ENCODE data around the gene MYLK3.
"Not testable (repeated sequence)": the region's sequence is repeated elsewhere in the genome, so short reads cannot be mapped to it uniquely, and the experiment has no call there.

Gene MYLK3

GRCh38 chr16:46700048-46700447 is 48.1 kb downstream of the MYLK3 start:
- H3K4me3 Mint-ChIP-seq, result no peak overlapping the region
- no peaks in the 10 kb centered on the region for H3K27me3 Mint-ChIP-seq (ENCODE audit: low read depth)
- no peak overlapping the region for H3K27ac Mint-ChIP-seq
- no peaks in the 10 kb centered on the region for H3K9me3 Mint-ChIP-seq
- H3K4me1 Mint-ChIP-seq (ENCODE audit: low read depth), result no peaks in the 10 kb centered on the region
- peaks cover 12% of the 10 kb centered on the region for H3K36me3 Mint-ChIP-seq (ENCODE audit: low read depth)

GRCh38 chr16:46696957-46697356 is 51.2 kb downstream of the MYLK3 start:
- Mint-ChIP-seq H3K9me3 (no peaks in the 10 kb centered on the region), H3K4me3 (no peak overlapping the region), H3K36me3 (ENCODE audit: low read depth) (peaks cover 15% of the 10 kb centered on the region), H3K4me1 (ENCODE audit: low read depth) (no peaks in the 10 kb centered on the region), H3K27me3 (ENCODE audit: low read depth) (no peaks in the 10 kb centered on the region), H3K27ac (no peak overlapping the region)

GRCh38 chr16:46695937-46696336 is 52.2 kb downstream of the MYLK3 start:
- peaks cover 9% of the 10 kb centered on the region for H3K4me1 Mint-ChIP-seq (ENCODE audit: low read depth)
- no peaks in the 10 kb centered on the region for H3K9me3 Mint-ChIP-seq
- no peak overlapping the region for H3K27ac Mint-ChIP-seq
- no peak overlapping the region for H3K4me3 Mint-ChIP-seq
- H3K36me3 Mint-ChIP-seq (ENCODE audit: low read depth), result peaks cover 18% of the 10 kb centered on the region
- H3K27me3 Mint-ChIP-seq (ENCODE audit: low read depth), result no peaks in the 10 kb centered on the region

GRCh38 chr16:46693598-46693997 is 54.5 kb downstream of the MYLK3 start:
- Mint-ChIP-seq H3K27me3 (ENCODE audit: low read depth) (no peaks in the 10 kb centered on the region), H3K9me3 (no peaks in the 10 kb centered on the region), H3K4me1 (ENCODE audit: low read depth) (peaks cover 9% of the 10 kb centered on the region), H3K36me3 (ENCODE audit: low read depth) (peaks cover 18% of the 10 kb centered on the region), H3K27ac (no peak overlapping the region), H3K4me3 (no peak overlapping the region)

GRCh38 chr16:46691726-46692125 is 56.4 kb downstream of the MYLK3 start:
- no peaks in the 10 kb centered on the region for H3K27me3 Mint-ChIP-seq (ENCODE audit: low read depth)
- peaks cover 14% of the 10 kb centered on the region for H3K36me3 Mint-ChIP-seq (ENCODE audit: low read depth)
- H3K27ac Mint-ChIP-seq, result peak overlapping the region; percentile 60
- H3K9me3 Mint-ChIP-seq, result no peaks in the 10 kb centered on the region
- no peak overlapping the region for H3K4me3 Mint-ChIP-seq
- peaks cover 24% of the 10 kb centered on the region for H3K4me1 Mint-ChIP-seq (ENCODE audit: low read depth)

GRCh38 chr16:46690281-46691178 is 57.6 kb downstream of the MYLK3 start:
- Mint-ChIP-seq H3K4me1 (ENCODE audit: low read depth) (peaks cover 29% of the 10 kb centered on the region), H3K27ac (no peak overlapping the region), H3K4me3 (no peak overlapping the region), H3K27me3 (ENCODE audit: low read depth) (no peaks in the 10 kb centered on the region), H3K36me3 (ENCODE audit: low read depth) (peaks cover 8% of the 10 kb centered on the region), H3K9me3 (no peaks in the 10 kb centered on the region)

GRCh38 chr16:46689365-46690280 is 58.5 kb downstream of the MYLK3 start, which contains the start of gene ORC6:
TSS of gene ORC6 (plus strand) at chr16:46689659. CDS start at chr16:46689706, 47 bp downstream.
- Mint-ChIP-seq H3K4me3 (no peak within 1 kb of the TSS), H3K9me3 (no peaks in the 10 kb centered on the region), H3K27ac (no peak within 1 kb of the TSS), H3K4me1 (ENCODE audit: low read depth) (peaks cover 31% of the 10 kb centered on the region), H3K27me3 (ENCODE audit: low read depth) (no peaks in the 10 kb centered on the region), H3K36me3 (ENCODE audit: low read depth) (peaks cover 2% of the 10 kb centered on the region)

- Mint-ChIP-seq H3K4me1 (ENCODE audit: low read depth) (peaks cover 33% of the 10 kb centered on the region), H3K27me3 (ENCODE audit: low read depth) (no peaks in the 10 kb centered on the region), H3K27ac (no peak within 1 kb of the TSS), H3K9me3 (no peaks in the 10 kb centered on the region), H3K4me3 (no peak within 1 kb of the TSS), H3K36me3 (ENCODE audit: low read depth) (peaks cover 2% of the 10 kb centered on the region)
Observed at GRCh38 chr16:46688654-46689364, 59.3 kb downstream of the MYLK3 start, which contains the start of gene VPS35. TSS of gene VPS35 (minus strand) at chr16:46689178. CDS start at chr16:46689133, 45 bp downstream.

GRCh38 chr16:46688101-46688653 is 60.0 kb downstream of the MYLK3 start:
- Mint-ChIP-seq H3K27me3 (ENCODE audit: low read depth) (no peaks in the 10 kb centered on the region), H3K9me3 (no peaks in the 10 kb centered on the region), H3K36me3 (ENCODE audit: low read depth) (peaks cover 2% of the 10 kb centered on the region), H3K4me3 (no peak overlapping the region), H3K27ac (no peak overlapping the region), H3K4me1 (ENCODE audit: low read depth) (peaks cover 33% of the 10 kb centered on the region)

- Mint-ChIP-seq H3K9me3 (no peaks in the 10 kb centered on the region), H3K36me3 (ENCODE audit: low read depth) (peaks cover 2% of the 10 kb centered on the region), H3K4me3 (peak overlapping the region; percentile 0), H3K4me1 (ENCODE audit: low read depth) (peaks cover 33% of the 10 kb centered on the region), H3K27me3 (ENCODE audit: low read depth) (no peaks in the 10 kb centered on the region), H3K27ac (no peak overlapping the region)
Observed at GRCh38 chr16:46687486-46687885, 60.7 kb downstream of the MYLK3 start.

- no peaks in the 10 kb centered on the region for H3K27me3 Mint-ChIP-seq (ENCODE audit: low read depth)
- H3K9me3 Mint-ChIP-seq, result no peaks in the 10 kb centered on the region
- H3K27ac Mint-ChIP-seq, result no peak overlapping the region
- H3K36me3 Mint-ChIP-seq (ENCODE audit: low read depth), result peaks cover 2% of the 10 kb centered on the region
- H3K4me1 Mint-ChIP-seq (ENCODE audit: low read depth), result peaks cover 33% of the 10 kb centered on the region
- H3K4me3 Mint-ChIP-seq, result peak overlapping the region; percentile 0
Observed at GRCh38 chr16:46686815-46687473, 61.2 kb downstream of the MYLK3 start.

GRCh38 chr16:46681867-46682266 is 66.3 kb downstream of the MYLK3 start:
- H3K27me3 Mint-ChIP-seq (ENCODE audit: low read depth); H3K4me3 Mint-ChIP-seq; H3K9me3 Mint-ChIP-seq; H3K27ac Mint-ChIP-seq: not testable (repeated sequence)
- Mint-ChIP-seq H3K4me1 (ENCODE audit: low read depth) (peaks cover 10% of the 10 kb centered on the region), H3K36me3 (ENCODE audit: low read depth) (peaks cover 17% of the 10 kb centered on the region)

- H3K9me3 Mint-ChIP-seq; H3K27me3 Mint-ChIP-seq (ENCODE audit: low read depth); H3K27ac Mint-ChIP-seq; H3K4me3 Mint-ChIP-seq; H3K4me1 Mint-ChIP-seq (ENCODE audit: low read depth): not testable (repeated sequence)
- H3K36me3 Mint-ChIP-seq (ENCODE audit: low read depth), result peaks cover 32% of the 10 kb centered on the region
Observed at GRCh38 chr16:46677943-46678342, 70.2 kb downstream of the MYLK3 start.

Measured in T-helper 1 cell treated with Interleukin-12 subunit alpha and Interleukin-12 subunit beta and Interleukin-4 antibody, amounts not matched to agents 30 μg/mL and 1 μg/mL, for 36 hours (primary cell).